Kidney epithelial cell (primary cell): ENCODE data around the gene TOP1. TPM values are rescaled to one million over a fixed set of nuclear protein-coding genes. Genes with fewer than 3 reads are reported as not detected.

ENCODE experiments used
- DNase-seq: peaks from one replicate; pipeline ENCODE4 v3.0.0-alpha.2; 2010; ENCODE audit warnings: low read depth
- H3K27me3 ChIP-seq: 2 replicates; pipeline ENCODE4 v1.6.0; 2011; ENCODE audit warnings: low read length; ENCODE audit not compliant: control insufficient read depth, insufficient read depth
- H3K36me3 ChIP-seq: 2 replicates; pipeline ENCODE4 v1.5.1; 2011; ENCODE audit warnings: low read length; ENCODE audit not compliant: control insufficient read depth, insufficient read depth
- H3K4me3 ChIP-seq: 2 replicates; pipeline ENCODE4 v1.5.1; 2011; ENCODE audit warnings: low read depth, mild to moderate bottlenecking, control low read depth, low read length
- total RNA-seq: library from RNA; depleted of rRNA; stranded (reverse); fragments of >200 nt; gene quantifications from 2 replicates; pipeline ENCODE4 v1.2.3, GENCODE V29; 2015
- TF ChIP-seq, protein P1 (sequence below): IDR thresholded peaks from 2 replicates; pipeline ENCODE4 v1.5.1; 2011; ENCODE audit warnings: mild to moderate bottlenecking, moderate library complexity, low read length, control low read depth, inconsistent platforms; ENCODE audit not compliant: insufficient read depth, poor library complexity, severe bottlenecking

Gene TOP1
- total RNA-seq, 1 donor from 2014 or later: 38.0 TPM

DNA sequence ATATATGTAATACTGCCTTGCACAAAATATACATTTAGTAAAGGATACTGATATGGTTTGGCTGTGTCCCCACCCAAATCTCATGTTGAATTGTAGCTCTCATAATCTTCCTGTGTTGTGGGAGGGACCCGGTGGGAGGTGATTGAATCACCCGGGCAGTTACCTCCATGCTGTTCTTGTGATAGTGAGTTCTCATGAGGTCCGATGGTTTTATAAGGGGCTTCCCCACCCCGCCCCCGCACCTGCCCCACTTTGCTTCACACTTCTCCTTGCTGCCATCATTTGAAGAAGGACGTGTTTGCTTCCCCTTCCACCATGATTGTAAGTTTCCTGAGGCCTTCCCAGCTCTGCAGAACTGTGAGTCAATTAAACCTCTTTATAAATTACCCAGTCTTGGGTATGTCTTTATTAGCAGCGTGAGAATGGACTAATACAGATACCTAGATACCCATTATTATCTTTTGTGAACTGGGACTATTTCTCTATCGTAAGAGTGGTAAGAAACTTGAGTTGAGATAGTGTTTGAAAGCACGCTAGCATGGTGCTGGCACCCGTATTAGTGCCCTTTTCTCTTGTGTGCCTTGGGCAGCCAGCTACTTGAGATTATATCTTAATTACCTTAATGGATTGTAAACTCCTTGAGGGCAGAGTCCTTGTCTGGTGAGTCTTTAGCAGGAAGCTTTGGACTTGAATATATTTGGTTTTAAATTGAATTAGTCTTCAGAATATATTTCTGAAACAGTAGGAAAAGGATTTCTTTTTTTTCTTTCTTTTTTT is 25.6 kb downstream of the TOP1 start:
- Histone ChIP-seq H3K27me3 (no peaks in the 10 kb centered on the region), H3K4me3 (no peak overlapping the region), H3K36me3 (no peaks in the 10 kb centered on the region)
- DNase-seq: no peak
- TF ChIP-seq, protein P1, sequence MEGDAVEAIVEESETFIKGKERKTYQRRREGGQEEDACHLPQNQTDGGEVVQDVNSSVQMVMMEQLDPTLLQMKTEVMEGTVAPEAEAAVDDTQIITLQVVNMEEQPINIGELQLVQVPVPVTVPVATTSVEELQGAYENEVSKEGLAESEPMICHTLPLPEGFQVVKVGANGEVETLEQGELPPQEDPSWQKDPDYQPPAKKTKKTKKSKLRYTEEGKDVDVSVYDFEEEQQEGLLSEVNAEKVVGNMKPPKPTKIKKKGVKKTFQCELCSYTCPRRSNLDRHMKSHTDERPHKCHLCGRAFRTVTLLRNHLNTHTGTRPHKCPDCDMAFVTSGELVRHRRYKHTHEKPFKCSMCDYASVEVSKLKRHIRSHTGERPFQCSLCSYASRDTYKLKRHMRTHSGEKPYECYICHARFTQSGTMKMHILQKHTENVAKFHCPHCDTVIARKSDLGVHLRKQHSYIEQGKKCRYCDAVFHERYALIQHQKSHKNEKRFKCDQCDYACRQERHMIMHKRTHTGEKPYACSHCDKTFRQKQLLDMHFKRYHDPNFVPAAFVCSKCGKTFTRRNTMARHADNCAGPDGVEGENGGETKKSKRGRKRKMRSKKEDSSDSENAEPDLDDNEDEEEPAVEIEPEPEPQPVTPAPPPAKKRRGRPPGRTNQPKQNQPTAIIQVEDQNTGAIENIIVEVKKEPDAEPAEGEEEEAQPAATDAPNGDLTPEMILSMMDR: no peak

DNA sequence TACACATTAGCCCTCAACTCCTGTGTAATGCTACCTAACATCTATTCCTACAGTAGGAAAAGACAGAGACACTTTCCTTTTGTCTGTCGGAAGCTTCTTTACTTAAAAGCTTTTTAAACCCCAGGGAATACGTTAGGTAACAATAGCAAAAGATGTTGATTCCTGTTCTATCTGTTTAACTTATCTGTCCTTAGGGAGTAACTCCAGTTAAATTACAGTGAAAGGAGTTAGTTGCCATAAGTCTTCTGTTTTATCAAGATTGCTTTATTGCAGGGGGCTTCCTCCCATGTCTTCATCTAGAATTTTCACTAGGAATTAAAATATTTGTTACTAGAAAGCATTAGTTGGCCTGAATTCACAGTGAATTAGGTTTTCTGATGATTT is 26.2 kb downstream of the TOP1 start:
- TF ChIP-seq, protein P1: no peak
- H3K4me3 ChIP-seq: no peak overlapping the region
- no peak for DNase-seq
- H3K27me3 ChIP-seq: no peaks in the 10 kb centered on the region
- H3K36me3 ChIP-seq: no peaks in the 10 kb centered on the region

GRCh38 chr20:41055679-41056078 is 27.1 kb downstream of the TOP1 start:
- H3K27me3 ChIP-seq: no peaks in the 10 kb centered on the region
- H3K4me3 ChIP-seq: no peak overlapping the region
- TF ChIP-seq, protein P1: no peak
- DNase-seq: no peak
- no peaks in the 10 kb centered on the region for H3K36me3 ChIP-seq

GRCh38 chr20:41057999-41058673 is 29.5 kb downstream of the TOP1 start:
- no peaks in the 10 kb centered on the region for H3K36me3 ChIP-seq
- DNase-seq: peak; percentile 65

DNA sequence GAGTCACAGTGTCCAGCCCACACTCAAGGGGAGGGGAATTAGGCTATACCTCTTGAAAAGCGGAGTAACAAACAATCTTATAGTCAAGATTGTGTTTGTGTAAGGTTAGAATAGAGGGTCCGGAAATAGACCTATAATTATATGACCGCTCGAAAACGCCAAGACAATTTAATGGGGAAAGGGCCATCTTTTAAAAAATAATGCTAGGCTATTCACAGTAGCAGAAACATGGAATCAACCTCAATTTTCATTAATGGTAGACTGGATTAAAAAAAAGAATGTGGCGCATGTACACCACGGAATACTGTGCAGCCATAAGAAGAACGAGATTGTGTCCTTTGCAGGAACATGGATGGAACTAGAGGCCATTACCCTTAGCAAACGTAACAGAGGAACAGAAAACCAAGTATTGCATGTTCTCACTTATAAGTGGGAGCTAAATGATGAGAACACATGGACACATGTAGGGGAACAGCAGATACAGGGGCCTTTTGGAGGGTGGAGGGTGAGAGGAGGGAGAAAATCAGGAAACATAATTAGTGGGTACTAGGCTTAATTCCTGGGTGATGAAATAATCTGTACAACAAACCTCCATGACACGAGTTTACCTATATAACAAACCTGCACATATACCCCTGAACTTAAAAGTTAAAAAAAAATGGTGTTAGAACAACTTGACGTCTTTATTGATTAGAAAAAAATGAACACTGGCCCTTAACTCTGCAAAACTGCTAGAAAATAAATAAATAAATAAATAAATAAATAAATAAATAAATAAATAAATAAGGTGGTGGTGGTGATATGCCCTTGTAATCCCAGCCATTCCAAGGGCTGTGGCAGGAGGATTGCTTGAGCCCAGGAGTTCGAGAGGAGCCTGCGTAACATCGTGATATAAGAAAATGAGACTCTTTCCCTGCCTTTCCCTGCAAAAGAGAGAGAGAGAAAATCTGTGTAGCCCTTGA is 30.3 kb downstream of the TOP1 start:
- Histone ChIP-seq H3K4me3 (no peak overlapping the region), H3K27me3 (no peaks in the 10 kb centered on the region), H3K36me3 (no peaks in the 10 kb centered on the region)
- DNase-seq: no peak
- TF ChIP-seq, protein P1: no peak

More at GRCh38 chr20:41057999-41058673, 29.5 kb downstream of the TOP1 start:
- H3K27me3 ChIP-seq: no peaks in the 10 kb centered on the region
- H3K4me3 ChIP-seq: no peak overlapping the region
- TF ChIP-seq, protein P1: no peak
